ENCODE measurements around the gene RBL2.
"Not testable (repeated sequence)": the region's sequence is repeated elsewhere in the genome, so short reads cannot be mapped to it uniquely, and the experiment has no call there.

The RBL2 gene

DNA sequence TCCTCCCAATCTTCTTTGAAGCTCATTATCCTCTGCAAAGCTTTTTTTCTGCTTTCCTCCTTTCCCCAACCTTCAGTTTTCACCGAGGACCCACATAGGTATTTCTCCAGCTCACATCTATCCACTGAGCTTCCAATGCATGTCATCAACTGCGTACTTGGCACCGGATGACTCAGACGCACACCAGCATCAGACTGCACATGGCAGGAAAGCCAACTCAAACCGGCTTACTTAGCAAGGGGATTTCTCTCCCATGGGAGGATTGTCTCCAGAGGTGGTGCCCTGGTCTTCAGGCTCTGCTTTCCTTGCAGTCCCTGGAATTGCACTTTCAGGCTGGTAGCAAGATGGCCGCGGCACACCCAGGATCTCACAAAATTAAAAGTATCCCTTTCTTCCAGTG is 70.4 kb downstream of the RBL2 start:
- DNase-seq (ENCODE audit: low spot score), result peak; percentile 85

DNA sequence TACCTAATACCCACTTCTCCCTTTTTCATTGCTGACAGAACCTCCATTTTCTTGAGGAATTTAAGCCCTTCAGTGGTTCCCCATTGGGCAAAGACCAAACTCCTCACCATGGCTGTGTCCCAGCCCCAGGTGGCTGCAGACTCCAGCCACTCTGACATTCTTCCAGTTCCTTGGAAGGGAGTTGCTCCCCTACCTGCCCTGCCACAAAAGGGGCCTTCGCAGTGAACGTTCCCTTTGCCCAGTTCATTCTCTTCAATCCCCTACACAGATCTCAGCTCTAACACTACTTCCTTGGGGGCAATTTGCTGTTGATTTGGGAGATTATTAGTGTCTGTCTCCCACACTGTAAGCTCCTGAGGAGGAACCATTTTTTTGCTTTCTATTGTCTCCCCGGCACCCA is 72.0 kb downstream of the RBL2 start:
- no peak for DNase-seq (ENCODE audit: low spot score)

DNA sequence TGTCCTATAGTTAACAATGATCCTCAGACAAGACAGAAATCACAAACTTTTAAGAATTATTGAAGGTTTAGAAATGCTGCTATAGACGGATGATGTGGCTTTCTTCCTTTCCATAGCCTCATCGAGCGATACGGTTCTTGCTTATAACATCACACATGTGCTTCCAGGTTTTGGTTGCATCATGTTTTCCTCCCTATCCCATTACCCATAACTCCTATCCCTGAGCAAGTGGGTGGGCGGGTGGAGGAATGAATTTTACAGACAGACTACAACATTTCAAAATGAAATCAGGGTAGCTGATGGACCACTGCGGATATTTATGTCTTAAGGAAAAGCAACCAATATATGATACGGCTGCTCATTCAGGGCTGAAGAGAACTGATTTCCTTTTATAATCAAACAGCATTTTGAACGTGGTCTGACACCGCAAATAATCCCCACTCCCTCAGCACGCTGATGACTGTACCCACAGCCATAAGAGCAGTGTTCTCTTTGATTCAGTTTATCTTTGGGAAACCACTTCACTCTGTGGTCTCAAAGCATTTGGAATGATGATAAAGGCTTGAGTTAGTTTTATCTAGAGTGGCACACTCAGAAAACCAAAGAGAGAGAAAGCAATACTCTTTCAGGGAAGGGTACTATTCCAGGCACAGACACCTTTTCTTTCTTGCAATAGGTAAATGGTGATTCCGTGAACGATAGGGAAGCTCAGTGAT is 73.4 kb downstream of the RBL2 start:
- no peak for DNase-seq (ENCODE audit: low spot score)

DNA sequence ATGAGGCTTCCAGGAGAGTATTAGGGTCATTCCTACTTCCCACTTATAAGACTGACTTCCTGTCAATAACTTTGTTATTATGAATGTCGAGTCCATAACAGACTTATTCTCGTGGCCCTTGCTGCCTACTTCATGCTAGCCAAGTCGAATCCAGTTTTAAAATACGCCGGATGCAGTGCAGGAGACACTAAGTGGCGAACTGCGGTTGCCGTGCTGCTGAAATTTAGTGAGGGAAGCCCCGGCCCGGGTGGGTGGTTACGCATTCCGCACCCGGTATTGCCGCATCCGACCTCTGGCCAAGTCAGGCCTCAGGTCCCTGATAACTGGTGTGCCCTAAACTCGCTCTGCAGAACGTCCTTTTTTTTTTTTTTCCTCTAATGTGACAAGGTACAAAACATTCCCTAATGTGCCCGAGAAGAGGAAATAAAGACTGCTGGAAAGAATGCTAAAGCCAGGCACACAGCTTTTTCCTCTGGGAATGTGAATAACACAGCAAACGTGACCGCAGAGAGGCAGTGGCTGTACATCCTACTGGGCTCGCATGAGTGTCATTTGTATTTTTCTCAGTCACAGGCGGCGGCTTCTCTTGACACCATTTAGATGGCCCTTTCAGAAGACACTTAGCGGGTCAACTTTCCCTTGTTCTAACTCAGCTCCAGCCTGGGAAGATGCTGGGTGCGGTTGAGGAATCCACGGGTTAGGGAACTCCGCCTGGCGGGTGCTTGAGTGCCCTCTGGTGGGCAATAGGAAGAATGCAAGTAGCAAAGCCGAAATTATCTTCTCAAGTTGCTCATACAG is 75.8 kb downstream of the RBL2 start:
- DNase-seq (ENCODE audit: low spot score), result peak; percentile 77

DNA sequence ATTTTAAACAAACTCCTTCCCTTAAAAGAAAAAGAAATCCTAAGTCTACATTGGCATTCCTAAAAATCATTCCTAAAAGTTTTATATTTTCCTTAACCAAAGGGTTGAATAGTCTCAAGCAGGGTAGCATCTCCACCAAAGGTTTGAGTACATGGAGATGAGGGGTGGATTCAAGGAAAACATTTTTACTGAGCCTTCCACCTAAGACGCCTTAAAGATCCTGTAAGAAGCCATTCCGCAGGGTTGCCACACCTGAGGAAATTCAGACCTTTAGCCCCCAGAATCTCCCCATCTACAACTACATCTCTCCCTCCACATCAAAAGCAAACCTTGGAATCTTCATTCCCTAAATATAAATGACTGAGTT is 76.4 kb downstream of the RBL2 start:
- no peak for DNase-seq (ENCODE audit: low spot score)

DNA sequence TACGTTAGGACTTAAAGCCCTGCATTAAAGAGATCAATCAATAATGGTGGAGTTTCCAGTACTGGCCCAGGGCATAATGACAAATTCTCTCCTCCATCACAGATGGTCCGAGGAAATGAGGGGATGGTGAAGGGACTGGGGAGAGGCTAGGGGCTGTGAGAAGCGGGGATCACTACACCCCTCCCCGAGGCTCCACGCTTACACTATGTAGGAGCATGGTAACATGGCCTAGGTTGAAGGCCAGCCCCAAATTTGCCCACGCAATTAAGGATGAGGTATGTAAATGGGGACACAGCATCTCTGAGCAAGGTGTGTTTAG is 76.8 kb downstream of the RBL2 start:
- no peak for DNase-seq (ENCODE audit: low spot score)

DNA sequence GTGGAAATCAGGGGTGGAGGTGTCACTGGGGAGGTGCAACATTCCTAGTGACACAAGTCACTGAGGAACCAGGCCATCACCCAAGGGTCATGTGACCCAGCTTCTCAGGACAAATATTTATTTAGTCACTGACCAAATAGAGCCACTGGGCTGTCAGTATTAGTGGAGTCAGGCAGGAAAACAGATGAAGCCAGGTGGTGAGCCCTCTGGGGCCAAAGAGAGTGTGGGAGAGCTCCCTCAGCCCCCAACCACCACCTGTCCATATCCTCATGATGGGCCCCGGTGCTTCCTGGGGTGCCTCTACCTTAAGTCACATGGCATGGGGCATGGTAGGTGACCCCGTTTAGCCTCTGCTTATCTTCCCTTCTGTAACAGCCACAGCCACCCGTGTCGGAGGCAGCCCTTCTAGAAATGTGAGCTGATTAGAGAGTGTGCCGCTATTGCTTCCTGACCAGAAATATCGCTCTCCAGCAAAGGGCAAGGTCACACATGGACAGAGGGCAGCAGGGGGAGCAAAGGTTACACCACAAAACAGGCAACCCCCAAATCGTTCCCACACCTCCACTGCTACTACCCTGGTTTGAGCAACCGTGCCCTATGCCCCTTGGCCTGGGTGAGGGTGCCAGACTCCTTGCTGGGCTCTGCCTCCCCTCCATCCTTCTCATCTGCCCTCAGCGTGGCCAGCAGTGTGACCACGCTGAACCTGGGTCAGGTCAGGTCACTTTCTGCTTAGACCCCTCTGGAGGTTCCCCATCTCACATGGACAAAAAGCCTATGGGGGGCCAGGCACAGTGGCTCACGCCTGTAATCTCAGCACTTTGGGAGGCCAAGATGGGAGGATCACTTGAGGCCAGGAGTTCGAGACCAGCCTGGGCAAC is 77.4 kb downstream of the RBL2 start:
- DNase-seq (ENCODE audit: low spot score), result peak; percentile 81

DNA sequence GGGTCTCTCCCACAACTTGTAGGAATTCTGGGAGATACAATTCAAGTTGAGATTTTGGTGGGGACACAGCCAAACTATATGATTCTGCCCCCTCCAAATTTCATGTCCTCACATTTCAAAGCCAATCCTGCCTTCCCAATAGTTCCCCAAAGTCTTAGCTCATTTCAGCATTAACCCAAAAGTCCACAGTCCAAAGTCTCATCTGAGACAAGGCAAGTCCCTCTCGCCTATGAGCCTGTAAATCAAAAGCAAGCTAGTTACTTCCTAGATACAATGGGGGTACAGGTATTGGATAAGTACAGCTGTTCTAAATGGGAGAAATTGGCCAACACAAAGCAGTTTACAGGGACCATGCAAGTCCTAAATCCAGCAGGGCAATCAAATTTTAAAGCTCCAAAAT is 78.5 kb downstream of the RBL2 start:
- DNase-seq (ENCODE audit: low spot score), result not testable (repeated sequence)

DNA sequence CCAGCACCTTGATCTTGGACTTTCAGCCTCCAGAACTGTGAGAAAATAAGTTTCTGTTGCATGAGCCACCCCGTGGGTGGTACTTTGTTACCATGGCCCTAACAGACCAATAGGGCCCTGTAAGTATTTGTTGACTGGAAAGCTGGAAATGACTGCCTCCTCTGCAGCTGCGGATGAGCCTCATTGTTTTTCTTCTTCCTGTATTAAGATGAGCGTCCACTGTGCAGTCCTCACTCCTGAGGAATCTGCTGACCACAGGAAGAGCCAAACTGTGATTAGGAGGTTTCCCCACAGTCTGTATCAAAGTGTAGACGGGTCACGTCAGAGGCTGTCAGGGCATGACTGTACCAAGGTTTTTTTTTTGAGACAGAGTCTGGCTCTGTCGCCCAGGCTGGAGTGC is 81.0 kb downstream of the RBL2 start:
- peak; percentile 75 for DNase-seq (ENCODE audit: low spot score)

DNA sequence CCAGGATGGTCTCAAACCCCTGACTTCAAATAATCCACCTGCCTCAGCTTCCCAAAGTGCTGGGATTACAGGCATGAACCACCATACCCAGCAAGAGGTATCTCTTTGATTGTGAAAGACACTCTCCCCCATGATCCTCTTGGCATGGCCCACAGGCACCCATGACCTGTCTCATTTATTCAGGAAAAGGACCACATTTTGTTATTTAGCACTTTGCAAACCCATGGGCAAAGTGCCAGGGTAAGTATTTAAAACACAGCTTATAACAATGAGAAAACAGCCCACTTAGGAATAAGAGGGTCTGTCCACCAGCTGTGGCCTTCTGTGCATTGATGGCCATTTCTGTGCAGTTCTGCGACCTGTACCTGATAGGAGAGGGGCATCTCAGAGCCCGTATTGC is 81.5 kb downstream of the RBL2 start:
- no peak for DNase-seq (ENCODE audit: low spot score)

DNA sequence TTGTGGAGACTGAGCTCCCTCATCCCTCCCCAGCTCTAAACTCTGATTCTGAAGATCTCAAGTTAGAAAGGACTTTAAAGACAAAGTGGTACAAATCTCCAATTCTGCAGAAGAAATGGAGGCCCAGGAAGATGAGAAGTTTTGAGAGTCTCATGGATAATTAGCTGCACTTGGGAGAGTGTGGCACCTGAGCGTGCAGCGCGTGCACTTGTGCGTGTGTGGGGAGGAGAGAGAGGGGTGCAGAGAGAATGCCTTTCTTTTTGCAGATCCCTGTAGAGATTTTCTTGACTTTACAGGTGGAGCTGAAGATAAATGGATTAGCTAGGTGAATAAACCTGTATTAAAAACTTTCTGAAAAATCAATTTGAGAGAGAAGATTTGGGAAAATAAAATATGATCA is 83.6 kb downstream of the RBL2 start:
- DNase-seq (ENCODE audit: low spot score), result no peak

DNA sequence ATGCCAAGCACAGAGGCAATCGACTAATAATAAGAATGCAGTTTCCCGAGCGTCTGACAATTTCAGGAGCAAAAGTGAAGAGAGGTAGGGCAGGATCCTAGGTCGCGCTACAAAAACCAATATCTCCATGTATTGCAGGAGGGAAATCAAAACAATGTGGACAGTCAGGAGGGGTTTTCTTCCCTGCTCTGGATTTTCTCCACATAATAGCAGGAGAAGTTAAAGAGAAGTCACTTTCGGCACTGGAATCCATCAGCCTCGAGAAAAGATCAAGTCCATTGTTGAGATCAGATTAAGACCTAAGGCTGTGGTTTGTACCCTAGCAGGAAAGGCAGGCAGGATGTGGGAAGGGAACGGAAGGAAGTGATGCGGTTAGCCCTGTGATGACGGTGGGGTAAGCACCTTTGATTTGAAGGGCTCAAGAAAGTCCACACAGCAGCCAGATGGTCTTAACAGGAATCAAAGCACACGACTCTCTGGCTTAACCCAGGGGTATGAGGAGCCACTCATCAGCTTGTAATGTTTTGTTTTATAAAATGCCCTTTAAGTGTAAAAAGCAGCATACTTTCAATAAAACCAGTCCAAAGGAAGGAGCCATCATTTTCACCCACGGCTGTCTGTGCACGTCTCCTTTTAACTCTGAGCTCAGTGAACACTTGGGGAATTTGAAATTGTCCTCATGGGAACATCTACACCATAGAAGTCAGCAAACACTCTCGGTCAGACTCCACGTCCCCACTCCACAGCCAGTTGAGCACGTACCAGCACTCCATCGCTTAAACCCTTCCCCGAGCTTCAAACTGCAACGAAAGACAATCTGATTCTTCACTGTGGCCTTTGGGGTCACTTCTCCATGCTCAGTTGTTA is 84.5 kb downstream of the RBL2 start:
- DNase-seq (ENCODE audit: low spot score), result no peak

DNA sequence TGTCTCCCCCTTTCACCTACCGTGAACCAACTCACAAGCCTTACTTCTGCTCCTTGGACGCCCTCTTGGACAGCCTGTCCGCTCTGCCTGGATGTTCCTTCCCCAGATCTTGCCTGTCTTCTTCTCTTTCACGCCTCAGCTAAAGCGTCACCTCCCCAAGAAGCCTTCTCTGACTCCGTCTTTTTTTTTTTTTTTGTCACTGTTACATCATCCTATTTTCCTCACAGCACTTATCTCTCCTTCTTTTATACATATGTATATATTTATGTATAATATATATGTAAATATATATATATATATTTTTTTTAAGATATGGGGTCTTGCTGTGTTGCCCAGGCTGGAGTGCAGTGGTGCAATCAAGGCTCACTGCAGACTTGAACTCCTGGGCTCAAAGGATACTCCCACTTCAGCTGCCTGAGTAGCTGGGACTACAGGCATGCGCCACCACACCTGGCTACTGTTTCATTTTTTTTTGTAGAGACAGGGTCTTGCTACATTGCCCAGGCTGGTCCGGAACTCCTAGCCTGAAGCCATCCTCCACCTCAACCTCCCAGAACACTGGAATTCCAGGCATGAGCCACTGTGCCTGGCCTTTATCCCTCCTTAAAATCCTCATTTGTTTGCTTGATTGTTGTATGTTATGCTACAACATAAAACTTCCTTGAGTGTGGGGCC is 85.3 kb downstream of the RBL2 start:
- no peak for DNase-seq (ENCODE audit: low spot score)

DNA sequence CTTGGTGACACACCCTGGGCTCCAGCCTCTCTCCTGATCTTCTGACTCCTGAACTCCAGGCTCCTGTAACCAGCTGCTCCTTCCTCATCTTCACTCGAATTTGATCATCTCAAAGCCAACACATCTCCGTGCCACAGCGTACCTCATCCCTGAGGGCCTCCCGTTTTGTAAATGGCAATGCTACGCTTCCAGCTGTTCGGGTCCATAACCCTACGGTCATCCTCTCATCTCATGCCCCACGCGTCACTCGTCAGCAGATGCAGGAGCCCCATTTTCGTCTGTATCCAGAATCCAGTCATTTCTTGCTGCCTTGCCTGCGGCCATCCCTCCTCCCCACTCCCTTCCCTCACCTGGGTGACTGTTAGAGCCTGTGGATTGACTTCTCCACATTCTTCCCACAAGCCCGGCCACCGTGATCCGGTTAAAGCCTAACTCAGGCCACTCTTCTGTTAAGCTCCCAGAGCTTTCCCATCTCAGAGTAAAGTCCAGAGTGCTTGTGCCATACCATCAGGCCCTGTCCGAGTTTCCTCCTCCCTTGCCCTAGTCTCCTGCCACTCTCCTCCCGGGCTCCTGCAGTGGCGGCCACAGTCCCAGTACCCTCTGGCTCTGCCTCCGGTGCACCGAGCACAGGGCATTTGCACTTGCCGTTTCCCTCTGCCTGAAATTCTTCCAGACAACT is 89.0 kb downstream of the RBL2 start:
- DNase-seq (ENCODE audit: low spot score), result no peak

DNA sequence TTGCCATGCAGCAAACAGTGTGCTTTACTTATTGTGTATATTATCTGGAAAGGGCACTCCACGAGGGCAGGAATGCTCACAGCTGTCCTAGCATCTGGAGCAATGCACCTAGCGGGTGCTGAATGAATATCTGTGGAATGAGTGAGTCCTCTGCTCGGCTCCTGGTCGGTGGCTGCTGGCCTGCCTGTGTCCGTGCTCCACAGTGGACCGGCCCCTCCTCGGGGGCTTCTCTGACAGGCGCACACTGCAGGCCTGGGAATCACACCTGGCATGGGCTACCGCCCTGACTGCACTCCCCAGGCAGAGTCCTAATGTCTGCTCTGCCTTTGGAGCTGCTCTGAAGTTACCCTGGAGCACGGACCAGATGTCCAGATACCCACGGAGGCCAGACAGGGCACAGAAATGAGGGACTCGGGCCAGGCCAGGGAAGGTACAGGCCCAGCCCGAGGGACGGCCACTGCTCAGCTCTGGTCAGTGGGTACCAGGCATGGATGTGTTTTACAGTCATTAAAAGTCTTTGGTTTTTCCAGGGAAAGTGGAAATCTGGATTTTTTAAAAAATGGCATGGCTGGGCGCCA is 89.8 kb downstream of the RBL2 start:
- no peak for DNase-seq (ENCODE audit: low spot score)

DNA sequence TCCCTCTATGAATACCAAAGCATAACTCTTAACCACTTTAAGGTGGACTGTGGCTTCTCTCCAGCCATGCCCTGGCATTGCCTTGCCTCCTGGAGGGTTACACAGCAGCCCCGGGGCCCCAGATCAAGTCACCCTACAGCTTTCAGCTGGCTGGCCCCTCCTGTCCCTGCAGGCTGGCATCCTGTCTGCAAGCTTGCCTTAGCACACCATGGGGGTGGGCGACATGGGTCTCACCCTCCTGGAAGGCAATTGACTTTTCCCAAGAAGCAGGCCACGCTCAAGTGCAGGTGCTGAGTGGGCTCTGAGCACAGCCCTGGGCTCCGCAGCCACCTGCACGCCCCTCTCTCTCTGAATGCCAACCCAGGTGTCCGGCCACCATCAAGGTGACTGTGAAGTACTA is 94.5 kb downstream of the RBL2 start:
- no peak for DNase-seq (ENCODE audit: low spot score)

DNA sequence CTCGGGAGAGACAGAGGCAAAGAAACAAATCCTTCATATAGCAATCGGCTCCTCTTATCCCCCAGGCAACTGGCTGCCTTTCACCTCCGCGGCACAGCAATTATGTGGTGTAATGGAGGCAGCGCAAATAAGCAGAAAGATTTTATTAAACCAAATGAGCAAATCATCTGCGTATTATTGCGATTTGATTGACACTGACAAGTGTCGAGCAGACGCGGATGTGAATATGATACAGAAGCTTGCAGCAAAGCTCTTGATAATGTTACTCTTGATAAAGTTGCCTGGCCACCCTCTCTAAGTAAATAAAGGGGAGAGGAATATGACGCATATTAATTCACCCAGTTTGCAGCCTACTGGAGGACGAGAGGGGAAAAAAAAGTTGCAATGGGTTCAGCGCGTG is 95.2 kb downstream of the RBL2 start:
- no peak for DNase-seq (ENCODE audit: low spot score)

DNA sequence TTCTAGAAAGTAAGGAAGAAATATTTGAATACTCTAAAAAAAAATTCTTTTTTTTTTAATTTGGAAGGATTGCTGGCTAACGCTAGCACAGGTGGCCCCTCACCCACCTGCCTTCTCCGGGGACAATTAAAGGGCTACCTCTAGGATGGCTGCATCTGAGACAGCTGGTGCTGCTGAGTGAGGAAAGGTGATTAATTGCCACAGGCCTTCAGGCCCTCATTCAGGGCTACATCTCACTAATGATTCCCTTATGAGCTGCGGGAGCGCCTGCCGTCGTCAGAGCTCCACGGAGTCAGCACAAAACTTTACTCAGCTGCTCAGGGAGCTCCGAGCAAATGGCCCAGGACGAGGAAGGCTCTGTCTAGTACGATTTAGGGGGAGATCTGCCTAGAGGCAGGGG is 95.8 kb downstream of the RBL2 start:
- no peak for DNase-seq (ENCODE audit: low spot score)

DNA sequence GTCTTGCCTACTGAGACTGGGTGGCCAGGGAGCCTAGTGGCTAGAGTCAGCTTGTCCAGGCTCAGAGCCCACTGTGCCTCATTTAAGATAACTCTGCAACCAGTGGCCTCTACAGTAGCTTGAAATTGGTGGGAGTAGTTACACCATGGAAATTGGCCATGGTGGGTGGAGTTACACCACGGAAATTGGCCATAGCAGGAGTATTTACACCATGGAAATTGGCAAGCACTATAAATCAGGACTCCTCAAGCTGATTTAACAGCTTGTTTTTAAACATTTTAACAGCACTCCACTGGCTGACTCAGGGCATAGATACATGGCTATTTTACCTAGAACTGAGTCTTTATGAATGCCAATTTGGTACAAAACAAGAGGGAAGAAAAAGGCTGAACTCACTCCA is 96.5 kb downstream of the RBL2 start:
- DNase-seq (ENCODE audit: low spot score), result no peak

DNA sequence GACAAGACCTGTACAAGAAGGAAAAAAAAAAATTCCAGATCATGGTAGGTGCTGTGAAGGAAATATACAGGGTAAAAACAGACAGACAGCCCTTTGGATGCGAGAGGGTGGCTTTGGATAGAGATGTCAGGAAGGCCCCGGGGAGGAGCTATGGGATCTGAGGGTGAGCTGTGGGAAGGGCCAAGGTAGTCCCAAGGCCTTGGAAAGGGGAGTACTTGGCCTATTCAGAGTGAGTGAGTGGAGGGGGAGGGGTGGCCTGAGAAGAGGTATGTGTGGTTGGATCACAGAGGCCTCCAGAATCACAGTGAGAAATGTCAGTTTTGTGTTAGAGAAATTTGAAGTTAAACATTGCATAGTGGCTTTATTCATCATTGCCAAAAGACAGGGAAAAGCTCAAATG is 99.9 kb downstream of the RBL2 start:
- no peak for DNase-seq (ENCODE audit: low spot score)

DNA sequence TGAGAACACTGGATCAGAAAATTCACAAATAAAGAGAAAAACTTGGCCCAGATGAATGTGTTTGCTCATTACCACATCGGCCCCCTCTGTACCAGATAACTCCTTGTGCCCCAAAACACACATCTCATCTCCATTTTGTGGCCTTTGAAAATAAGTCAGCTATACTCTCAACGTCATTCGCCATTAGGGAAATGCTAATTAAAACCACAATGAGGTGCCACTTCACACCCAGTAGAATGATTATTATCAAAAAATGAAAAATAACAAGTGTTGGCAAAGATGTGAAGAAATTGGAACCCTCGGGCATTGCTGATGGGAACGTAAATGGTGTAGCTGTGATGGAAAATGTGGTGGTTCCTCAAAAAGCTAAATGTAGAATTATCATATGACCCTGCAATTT is 103.4 kb downstream of the RBL2 start:
- DNase-seq (ENCODE audit: low spot score), result no peak
